ENCODE measurements around the gene DEK.

DNA sequence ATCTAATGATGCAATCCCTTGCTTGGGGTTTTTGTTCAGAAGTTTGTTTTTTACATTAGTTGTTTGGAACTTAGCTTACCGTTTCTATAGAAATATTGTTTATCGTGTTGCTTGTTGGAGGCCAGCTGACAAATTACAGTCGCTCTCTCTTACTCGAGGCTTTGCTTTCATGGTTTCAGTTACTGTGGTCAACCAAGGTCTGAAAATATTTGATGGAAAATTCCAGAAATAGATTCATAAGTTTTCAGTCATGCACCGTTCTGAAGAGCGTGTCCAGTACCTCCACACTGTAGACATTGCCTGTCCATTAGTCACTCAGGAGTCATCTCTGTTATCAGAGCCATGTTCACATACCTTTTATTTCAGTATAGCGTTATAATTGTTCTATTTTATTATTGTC lies 47.9 kb downstream of the DEK start:
- TF ChIP-seq, protein P1, sequence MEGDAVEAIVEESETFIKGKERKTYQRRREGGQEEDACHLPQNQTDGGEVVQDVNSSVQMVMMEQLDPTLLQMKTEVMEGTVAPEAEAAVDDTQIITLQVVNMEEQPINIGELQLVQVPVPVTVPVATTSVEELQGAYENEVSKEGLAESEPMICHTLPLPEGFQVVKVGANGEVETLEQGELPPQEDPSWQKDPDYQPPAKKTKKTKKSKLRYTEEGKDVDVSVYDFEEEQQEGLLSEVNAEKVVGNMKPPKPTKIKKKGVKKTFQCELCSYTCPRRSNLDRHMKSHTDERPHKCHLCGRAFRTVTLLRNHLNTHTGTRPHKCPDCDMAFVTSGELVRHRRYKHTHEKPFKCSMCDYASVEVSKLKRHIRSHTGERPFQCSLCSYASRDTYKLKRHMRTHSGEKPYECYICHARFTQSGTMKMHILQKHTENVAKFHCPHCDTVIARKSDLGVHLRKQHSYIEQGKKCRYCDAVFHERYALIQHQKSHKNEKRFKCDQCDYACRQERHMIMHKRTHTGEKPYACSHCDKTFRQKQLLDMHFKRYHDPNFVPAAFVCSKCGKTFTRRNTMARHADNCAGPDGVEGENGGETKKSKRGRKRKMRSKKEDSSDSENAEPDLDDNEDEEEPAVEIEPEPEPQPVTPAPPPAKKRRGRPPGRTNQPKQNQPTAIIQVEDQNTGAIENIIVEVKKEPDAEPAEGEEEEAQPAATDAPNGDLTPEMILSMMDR (IDR thresholded peaks at IDR 0.05; ENCODE audit: low read depth, low read length), result no peak
- no peak for TF ChIP-seq POLR2A (IDR thresholded peaks at IDR 0.05; ENCODE audit: extremely low read depth, insufficient read length)
- TF ChIP-seq, protein P2, sequence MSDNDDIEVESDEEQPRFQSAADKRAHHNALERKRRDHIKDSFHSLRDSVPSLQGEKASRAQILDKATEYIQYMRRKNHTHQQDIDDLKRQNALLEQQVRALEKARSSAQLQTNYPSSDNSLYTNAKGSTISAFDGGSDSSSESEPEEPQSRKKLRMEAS (IDR thresholded peaks at IDR 0.05; ENCODE audit: low read depth, low read length), result no peak
